CD4-positive, alpha-beta T cell (primary cell): Measurements from ENCODE around the gene TINAGL1. TPM values are rescaled to one million over a fixed set of nuclear protein-coding genes. Genes with fewer than 3 reads are reported as not detected.

ENCODE experiments used
- ATAC-seq: fragments of 200-7000 bp; cut with Tn5 transposase; one replicate; pipeline ENCODE4 v1.10.0; 2022; ENCODE audit warnings: mild to moderate bottlenecking; ENCODE audit not compliant: poor library complexity
- CTCF ChIA-PET: fragments of 350-600 bp; sonication (Branson Sonifier 250); formaldehyde crosslinking; loops from one replicate; lab custom pipeline; 2021; ENCODE audit warnings: antibody characterized with exemption, inconsistent platforms; lab: Charles Lee
- POLR2A ChIA-PET: fragments of 350-600 bp; sonication (Branson Sonifier 250); formaldehyde crosslinking; loops from one replicate; lab custom pipeline; 2021; ENCODE audit warnings: antibody characterized with exemption, inconsistent platforms; lab: Charles Lee
- DNase-seq, 14 experiments: peaks; one replicate each; pipeline ENCODE4 v3.0.0-alpha.2; 2013 to 2020; ENCODE audit warnings: mixed read lengths in 2 of 14
- H3K27ac ChIP-seq, 2 donors: one replicate each; pipeline versions ENCODE4 v1.5.1 to v1.7.0; 2013; ENCODE audit warnings: low read length in 2 of 2, low read depth in 1 of 2, mild to moderate bottlenecking in 1 of 2
- H3K27me3 ChIP-seq, 2 experiments: 1 replicate in 1 of 2; 2 replicates in 1 of 2; pipeline versions ENCODE4 v1.6.1 to v1.7.0; 2013; ENCODE audit warnings: low read length in 2 of 2, control low read depth in 1 of 2, mild to moderate bottlenecking in 1 of 2, moderate library complexity in 1 of 2; ENCODE audit not compliant: insufficient read depth in 2 of 2, control insufficient read depth in 1 of 2
- H3K36me3 ChIP-seq: one replicate; pipeline ENCODE4 v1.6.1; 2013; ENCODE audit warnings: low read length, control low read depth; ENCODE audit not compliant: insufficient read depth
- H3K4me1 ChIP-seq: one replicate; pipeline ENCODE4 v1.6.1; 2013; ENCODE audit warnings: low read length, control low read depth; ENCODE audit not compliant: insufficient read depth
- H3K4me3 ChIP-seq: one replicate; pipeline ENCODE4 v1.5.1; 2013; ENCODE audit warnings: mild to moderate bottlenecking, low read length, moderate library complexity
- H3K9me3 ChIP-seq, 2 experiments: 1 replicate in 1 of 2; 2 replicates in 1 of 2; pipeline versions ENCODE4 v1.6.1 to v1.7.0; 2013; ENCODE audit warnings: low read length in 2 of 2, mild to moderate bottlenecking in 2 of 2, control low read depth in 1 of 2, moderate library complexity in 1 of 2; ENCODE audit not compliant: control insufficient read depth in 1 of 2, insufficient read depth in 1 of 2
- H3K27ac Mint-ChIP-seq: one replicate; pipeline ENCODE4 v1.8.0; 2020; ENCODE audit warnings: mixed read lengths
- H3K27me3 Mint-ChIP-seq: one replicate; pipeline ENCODE4 v1.8.0; 2021; ENCODE audit warnings: mixed read lengths
- H3K36me3 Mint-ChIP-seq: one replicate; pipeline ENCODE4 v1.8.0; 2021; ENCODE audit warnings: low read depth, mixed read lengths
- H3K4me1 Mint-ChIP-seq: one replicate; pipeline ENCODE4 v1.8.0; 2021; ENCODE audit warnings: low read depth, mixed read lengths
- H3K4me3 Mint-ChIP-seq: one replicate; pipeline ENCODE4 v1.8.0; 2020; ENCODE audit warnings: mild to moderate bottlenecking, mixed read lengths
- H3K9me3 Mint-ChIP-seq: one replicate; pipeline ENCODE4 v1.8.0; 2020; ENCODE audit warnings: mixed read lengths
- intact Hi-C, 2 experiments: fragments of 100-400 bp; cut with DNase I in 1 of 2; cut with micrococcal nuclease in 1 of 2; formaldehyde crosslinking; loops; one replicate each; pipeline versions ENCODE4 v1.15.1 to v1.9.0; 2023 to 2025; cut with DNase I, micrococcal nuclease
- total RNA-seq, 174 experiments: library from RNA in 2 of 174; stranded (reverse) in 2 of 174; gene quantifications; one replicate each; pipeline ENCODE4 v1.2.3 and lab custom pipeline; 2021 to 2026
- TF ChIP-seq, protein P1 (sequence below): fragments of 200-600 bp; IDR thresholded peaks from one replicate; pipeline ENCODE4 v1.8.0; 2022; ENCODE audit warnings: antibody characterized with exemption, mild to moderate bottlenecking

TINAGL1 gene
- total RNA-seq, 2 experiments from 2014 or later = not detected

DNA sequence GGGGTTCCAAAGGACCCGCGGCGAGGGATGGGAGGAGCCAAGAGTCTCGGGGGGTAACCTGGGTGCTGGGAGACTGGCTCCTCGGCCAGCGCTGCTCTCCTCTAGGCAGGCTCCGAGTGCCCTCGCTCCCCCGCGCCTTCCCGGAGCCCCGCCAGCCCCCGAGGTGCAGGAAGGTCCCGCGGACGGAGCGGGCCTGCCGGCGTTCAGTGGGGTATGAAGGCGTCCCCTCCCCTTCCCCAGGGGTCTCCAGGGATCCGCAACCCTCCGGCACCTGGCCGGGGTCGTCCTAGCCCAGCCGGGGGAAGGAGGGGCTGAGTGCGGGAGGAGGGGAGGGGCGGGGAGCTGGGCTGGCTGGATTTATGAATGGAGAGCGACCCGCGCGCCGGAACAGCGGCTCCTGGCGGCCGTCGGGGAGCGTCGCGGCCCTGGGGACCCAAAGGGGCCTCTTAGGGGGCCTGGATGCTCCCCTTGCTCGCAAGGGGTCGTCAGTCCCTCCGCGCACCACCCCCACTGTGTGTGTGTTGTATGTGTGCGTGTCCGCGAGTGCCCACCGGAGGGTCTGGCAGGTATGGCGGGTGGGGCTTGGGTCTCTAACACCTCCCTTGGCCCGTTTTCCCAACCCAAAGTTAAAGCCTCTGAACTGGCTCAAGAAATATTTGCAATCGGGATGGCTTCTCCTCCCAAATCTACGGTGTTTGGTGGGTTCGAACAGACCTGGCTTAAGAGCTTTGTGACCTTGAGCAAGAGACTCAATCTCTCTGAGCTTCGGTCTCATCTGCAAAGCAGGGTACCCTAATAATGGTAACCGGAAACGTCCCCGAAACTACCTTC is 41.8 kb downstream of the TINAGL1 start:
- Histone ChIP-seq H3K27me3 (peaks cover 25 to 34% of the 10 kb centered on the region in 2 experiments), H3K9me3 (peaks cover 0 to 7% of the 10 kb centered on the region in 2 experiments), H3K36me3 (no peaks in the 10 kb centered on the region), H3K27ac (no peak overlapping the region), H3K4me1 (peaks cover 10% of the 10 kb centered on the region), H3K4me3 (peak overlapping the region; percentile 34)
- intact Hi-C loops = no loop called here
- Mint-ChIP-seq H3K4me3 (peak overlapping the region; percentile 15), H3K27me3 (peaks cover 50% of the 10 kb centered on the region), H3K27ac (no peak overlapping the region), H3K36me3 (no peaks in the 10 kb centered on the region), H3K4me1 (peaks cover 10% of the 10 kb centered on the region), H3K9me3 (no peaks in the 10 kb centered on the region)
- DNase-seq (peak in 13 of 14 experiments; percentile 9 to 69 (median 29)), ATAC-seq (peak; percentile 77)
- POLR2A ChIA-PET = no interaction called here
- TF ChIP-seq, protein P1, sequence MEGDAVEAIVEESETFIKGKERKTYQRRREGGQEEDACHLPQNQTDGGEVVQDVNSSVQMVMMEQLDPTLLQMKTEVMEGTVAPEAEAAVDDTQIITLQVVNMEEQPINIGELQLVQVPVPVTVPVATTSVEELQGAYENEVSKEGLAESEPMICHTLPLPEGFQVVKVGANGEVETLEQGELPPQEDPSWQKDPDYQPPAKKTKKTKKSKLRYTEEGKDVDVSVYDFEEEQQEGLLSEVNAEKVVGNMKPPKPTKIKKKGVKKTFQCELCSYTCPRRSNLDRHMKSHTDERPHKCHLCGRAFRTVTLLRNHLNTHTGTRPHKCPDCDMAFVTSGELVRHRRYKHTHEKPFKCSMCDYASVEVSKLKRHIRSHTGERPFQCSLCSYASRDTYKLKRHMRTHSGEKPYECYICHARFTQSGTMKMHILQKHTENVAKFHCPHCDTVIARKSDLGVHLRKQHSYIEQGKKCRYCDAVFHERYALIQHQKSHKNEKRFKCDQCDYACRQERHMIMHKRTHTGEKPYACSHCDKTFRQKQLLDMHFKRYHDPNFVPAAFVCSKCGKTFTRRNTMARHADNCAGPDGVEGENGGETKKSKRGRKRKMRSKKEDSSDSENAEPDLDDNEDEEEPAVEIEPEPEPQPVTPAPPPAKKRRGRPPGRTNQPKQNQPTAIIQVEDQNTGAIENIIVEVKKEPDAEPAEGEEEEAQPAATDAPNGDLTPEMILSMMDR = peak; percentile 68
- CTCF ChIA-PET = interaction anchor here (0.6 to 1.2 kb wide), 4 partner anchors 15 to 524 kb away, joined by 3 to 5 read pairs (median 4); no protein-coding TSS in a partner anchor

DNA sequence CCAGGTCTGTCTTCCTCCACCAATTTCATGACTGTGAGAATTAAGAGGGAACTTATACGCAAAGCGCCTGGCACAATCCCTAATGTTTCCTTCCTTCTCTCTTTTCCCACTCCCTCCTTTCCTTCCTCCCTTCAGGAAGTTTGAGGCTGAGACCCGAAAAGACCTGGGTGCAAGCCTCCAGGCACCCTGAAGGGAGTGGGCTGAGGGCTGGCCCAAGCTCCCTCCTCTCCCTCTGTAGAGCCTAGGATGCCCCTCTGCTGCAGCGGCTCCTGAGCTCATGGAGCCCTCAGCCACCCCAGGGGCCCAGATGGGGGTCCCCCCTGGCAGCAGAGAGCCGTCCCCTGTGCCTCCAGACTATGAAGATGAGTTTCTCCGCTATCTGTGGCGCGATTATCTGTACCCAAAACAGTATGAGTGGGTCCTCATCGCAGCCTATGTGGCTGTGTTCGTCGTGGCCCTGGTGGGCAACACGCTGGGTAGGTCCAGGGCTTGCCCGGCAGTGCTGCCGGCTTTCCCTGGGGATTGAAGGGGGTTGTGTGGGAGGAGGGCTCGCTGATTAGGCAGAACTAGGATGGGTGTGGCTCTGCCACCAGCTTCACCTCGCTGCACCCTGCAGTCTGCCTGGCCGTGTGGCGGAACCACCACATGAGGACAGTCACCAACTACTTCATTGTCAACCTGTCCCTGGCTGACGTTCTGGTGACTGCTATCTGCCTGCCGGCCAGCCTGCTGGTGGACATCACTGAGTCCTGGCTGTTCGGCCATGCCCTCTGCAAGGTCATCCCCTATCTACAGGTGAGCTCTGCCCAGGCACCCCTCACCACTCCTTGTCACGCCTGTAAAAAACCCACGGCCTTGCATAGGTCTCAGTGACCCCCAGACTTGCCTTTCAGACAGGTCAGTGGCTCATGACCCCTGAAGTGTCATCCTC is 42.9 kb downstream of the TINAGL1 start:
- H3K4me3 Mint-ChIP-seq = no peak overlapping the region

More for the DNA sequence above, 42.9 kb downstream of the TINAGL1 start:
- intact Hi-C loops = no loop called here
- H3K4me3 ChIP-seq = no peak overlapping the region
- ChIA-PET POLR2A (no interaction called here), CTCF (interaction anchor here (1.2 kb wide), 2 partner anchors 14 to 56 kb away, joined by 3 read pairs; no protein-coding TSS in a partner anchor)
- peaks cover 25 to 34% of the 10 kb centered on the region in 2 experiments for H3K27me3 ChIP-seq
- peaks cover 10% of the 10 kb centered on the region for H3K4me1 ChIP-seq
- ATAC-seq = no peak
- Mint-ChIP-seq H3K27me3 (peaks cover 50% of the 10 kb centered on the region), H3K4me1 (peaks cover 10% of the 10 kb centered on the region), H3K27ac (no peak overlapping the region), H3K36me3 (peaks cover 6% of the 10 kb centered on the region), H3K9me3 (no peaks in the 10 kb centered on the region)
- no peak overlapping the region for H3K27ac ChIP-seq
- TF ChIP-seq, protein P1 = no peak
- DNase-seq = no peak
- H3K9me3 ChIP-seq = peaks cover 0 to 7% of the 10 kb centered on the region in 2 experiments
- no peaks in the 10 kb centered on the region for H3K36me3 ChIP-seq
